Hematopoietic multipotent progenitor cell treated with erythropoietin and hydrocortisone succinate and interleukin-3 and kit ligand, for 6 days (in vitro differentiated cells): Measurements from ENCODE around the gene TNFAIP8L1.
"Not testable (repeated sequence)": the region's sequence is repeated elsewhere in the genome, so short reads cannot be mapped to it uniquely, and the experiment has no call there.

Experiments used
- DNase-seq: peaks from one replicate; pipeline ENCODE4 v3.0.0-alpha.2; 2015

Gene TNFAIP8L1

DNA sequence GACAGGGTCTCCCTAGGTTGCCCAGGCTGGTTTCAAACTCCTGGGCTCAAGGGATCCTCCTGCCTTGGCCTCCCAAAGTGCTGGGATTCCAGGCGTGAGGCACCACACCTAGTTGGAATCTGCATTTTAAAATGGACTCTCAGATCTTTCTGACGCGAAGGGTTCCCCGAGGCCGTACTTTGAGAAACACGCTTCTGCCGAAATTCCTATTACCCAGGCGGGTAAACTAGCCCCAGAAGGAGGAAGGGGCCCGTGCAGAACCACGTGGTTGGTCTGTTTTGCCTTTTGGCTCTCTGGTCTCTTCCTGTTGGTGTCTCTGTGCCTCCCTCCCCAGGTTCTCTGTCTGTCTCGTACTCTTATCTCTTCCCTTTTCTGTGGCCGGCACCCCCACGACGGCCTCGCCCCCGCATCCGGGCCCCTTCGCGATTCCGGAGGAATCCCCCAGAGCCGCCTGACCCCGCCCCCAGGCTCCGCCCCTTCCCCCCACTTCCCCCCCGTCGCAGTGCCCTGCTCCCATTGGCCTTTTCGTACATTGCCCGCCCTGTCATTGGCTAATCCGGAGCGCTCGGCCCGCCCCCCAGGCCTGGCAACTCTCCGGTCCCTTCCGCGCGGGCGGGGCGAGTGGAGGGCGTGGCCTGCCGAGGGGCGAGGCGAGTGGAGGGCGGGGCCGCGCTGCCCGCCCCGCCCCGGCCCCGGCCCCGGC, at the start of gene TNFAIP8L1:
TSS of gene TNFAIP8L1 (plus strand) at position 689 of the 703 bp plus-strand sequence. CDS start 12,354 bp downstream, outside the sequence.
- peak; percentile 98 for DNase-seq

GRCh38 chr19:4589579-4590410, 49.5 kb upstream of the TNFAIP8L1 start:
- peak; percentile 67 for DNase-seq

DNA sequence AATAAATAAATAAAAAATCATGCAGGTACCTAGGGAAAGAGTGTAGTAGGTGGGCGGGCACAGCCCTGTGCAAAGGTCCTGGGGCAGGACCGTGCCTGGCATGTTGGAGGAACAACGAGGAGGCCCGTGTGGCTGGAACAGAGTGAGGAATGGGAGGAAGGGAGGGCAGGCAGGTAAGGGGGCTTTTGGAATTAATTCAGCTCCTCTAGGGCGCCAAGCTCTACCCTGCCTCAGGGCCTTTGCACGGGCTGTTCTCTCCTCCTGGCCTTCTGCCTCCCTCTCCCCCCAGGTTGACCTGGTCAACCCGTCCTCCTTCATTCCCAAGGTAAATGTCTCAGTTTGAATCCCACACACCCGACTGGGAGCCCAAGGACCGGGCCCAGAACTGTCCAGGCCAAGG, 48.8 kb upstream of the TNFAIP8L1 start:
- DNase-seq: no peak

GRCh38 chr19:4591320-4591719, 48.0 kb upstream of the TNFAIP8L1 start:
- no peak for DNase-seq

DNA sequence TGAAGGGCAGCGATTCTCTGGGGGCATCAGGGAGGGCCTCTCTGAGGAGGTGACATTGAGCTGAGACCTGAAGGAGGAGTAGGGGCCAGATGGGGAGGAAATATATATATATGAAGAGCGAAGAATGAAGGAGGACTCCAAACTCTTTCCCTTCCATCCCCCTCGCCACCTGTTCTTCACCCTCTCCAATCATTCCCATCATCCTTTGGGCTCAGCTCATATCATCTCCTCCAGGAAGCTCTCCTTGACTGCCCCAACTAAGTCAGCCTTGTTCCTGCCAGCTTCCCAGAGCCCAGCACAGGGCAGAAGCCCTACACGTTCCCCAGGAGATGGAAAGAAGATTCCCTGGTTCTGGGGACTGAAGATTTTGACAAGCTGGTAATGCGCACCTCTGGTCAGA, 46.9 kb upstream of the TNFAIP8L1 start:
- no peak for DNase-seq

DNA sequence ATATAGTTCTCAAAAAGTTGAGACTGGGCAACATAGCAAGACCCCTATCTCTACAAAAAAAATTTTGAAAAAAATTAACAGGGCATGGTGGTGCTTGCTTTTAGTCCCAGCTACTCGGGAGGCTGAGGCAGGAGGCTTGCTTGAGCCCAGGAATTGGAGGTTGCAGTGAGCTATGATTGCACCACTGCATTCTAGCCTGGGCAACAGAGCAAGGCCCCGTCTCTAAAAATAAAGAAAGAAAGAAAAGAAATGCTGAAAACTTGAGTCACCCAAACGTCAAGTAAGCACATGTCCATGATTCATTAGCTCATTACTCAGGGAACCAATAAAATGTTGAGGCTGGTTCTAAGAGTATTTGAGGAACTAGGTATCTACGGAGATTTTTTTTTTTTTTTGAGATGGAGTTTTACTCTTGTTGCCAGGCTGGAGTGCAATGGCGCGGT, 45.9 kb upstream of the TNFAIP8L1 start:
- DNase-seq: peak; percentile 30

DNA sequence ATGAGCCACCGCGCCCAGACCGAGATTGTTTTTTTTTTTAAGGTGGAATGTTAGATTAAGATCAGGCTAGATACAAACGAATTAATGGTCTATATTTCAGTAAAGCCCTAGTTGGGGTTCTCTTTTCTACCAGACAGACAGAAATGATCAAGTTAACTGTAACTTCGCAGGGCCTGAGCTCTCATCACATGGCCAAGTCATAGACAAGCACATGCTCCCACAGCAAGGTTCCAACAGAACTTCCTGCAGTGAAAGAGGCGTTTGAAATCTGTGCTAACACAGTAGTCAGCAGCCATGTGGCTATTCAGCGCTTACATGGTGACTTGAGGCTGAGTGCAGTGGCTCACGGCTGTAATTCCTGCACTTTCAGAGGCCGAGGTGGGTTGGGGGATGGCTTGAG, 45.1 kb upstream of the TNFAIP8L1 start:
- no peak for DNase-seq

DNA sequence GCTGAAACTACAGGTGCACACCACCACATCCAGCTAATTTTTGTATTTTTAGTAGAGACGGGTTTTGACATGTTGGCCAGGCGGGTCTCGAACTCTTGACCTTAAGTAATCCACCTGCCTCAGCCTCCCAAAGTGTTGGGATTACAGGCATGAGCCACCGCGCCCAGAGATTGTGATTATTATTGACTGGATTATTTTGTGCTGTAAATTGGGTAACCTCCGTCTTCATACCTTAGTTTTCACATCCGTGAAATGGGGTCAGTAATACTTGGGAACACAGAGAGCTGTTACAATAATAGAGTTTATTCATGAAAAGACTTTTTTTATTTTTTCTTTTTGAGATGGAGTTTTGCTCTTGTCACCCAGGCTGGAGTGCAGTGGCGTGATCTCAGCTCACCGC, 44.2 kb upstream of the TNFAIP8L1 start:
- DNase-seq: not testable (repeated sequence)

DNA sequence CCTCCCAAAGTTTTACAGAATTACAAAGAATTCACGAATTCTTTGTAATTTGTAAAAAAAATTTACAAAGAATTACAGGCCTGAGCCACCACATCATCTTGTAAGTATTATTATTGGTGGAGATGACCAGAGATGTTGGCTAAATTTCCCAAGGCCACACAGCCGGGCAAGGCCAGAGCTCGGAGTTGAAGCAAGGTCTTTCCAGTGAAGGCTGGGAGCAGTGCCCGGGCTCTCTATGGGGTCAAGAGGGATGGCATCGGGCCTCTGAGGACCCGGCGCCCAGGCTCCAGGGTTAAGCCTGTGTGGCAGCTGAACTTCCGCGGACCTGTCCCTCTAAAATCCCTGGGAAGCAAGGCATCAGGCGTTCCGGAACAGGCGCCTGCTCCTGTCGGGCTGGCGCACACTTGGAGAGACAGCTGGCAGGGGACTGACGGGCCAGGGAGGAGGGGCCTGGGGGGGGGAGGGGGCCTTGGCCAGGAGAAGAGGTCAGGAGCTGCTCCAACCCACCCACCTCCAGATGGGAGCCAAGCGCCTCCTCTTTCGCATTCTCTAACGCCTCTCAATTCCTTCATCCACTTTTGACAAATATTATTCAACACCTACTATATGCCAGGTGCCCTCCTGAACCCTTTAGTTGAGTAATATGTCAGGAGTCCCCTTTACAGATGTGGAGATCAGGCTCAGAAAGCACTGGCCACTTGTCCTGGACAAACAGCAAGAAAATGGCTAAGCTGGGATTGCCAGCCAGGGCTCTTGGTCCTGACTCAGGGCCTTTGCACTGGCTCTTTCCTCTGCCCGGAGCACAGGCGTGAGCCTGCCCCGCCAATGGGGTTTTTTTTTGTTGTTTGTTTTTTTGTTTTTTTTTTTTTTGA, 43.0 kb upstream of the TNFAIP8L1 start:
- no peak for DNase-seq

DNA sequence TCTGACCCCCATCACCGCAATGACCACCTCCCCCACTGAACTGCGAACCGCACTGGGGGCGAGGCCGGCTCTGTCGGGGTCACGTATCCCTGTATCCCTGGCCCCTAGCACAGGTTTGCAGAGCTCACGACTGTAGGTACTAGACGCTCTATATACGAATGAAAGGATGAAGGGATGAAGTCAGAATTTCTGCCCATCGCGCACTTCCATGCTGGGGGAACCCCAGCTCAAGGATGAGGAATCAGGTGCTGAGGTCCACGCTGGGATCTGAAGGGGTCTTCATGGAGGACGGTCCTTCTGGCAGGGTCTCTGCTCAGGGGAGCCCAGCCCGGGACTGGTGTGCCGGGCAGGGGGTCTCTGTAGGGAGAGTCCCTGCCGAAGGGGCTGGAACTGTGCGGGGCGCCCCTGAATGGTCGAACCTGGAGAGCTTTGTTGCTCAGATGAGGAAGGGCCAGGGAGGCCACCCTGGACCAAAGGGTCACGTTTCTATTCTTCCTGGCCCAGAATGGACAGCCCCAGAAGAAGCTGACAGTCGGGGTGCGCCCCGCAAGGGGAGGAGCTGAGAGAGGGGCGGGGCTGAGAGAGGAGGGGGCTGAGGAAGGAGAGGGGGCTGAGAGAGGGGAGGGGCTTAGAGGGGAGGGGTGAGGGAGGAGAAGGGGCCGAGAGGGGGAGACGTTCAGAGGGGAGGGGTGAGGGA, 41.9 kb upstream of the TNFAIP8L1 start:
- DNase-seq: no peak

DNA sequence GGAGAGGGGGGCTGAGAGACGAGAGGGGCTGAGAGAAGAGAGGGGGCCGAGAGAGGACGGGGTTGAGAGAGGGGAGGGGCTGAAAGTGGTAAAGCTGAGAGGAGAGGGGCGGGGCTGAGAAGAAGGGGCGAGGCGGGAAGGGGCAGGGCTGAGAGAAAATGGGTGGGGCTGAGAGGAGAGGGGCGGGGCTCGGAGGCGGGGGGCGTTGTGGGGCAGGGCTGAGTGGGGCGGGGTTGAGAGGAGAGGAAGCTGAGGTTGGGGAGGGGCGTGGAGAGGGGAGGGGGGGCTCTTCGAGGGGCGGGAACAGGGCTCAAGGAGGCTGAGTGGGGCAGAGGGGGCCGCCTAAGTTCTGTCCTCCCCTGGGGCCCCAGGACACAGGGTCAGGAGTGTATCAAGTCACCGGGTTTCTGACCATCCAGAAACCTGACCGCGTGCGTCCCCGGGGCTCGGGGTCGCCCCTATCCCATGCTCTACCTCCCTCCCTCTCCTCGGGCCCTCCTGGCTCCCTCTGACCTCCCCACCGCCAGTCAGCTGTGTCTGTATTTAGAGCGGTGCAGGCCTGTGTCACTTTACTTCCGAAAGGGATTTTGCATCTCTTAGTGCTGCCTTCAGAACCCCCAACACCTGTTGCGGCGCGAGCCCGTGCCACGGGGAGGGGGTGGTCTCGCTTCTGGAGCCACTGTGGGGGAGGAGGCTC, 41.2 kb upstream of the TNFAIP8L1 start:
- peak; percentile 88 for DNase-seq

GRCh38 chr19:4598712-4599111, 40.6 kb upstream of the TNFAIP8L1 start:
- no peak for DNase-seq

DNA sequence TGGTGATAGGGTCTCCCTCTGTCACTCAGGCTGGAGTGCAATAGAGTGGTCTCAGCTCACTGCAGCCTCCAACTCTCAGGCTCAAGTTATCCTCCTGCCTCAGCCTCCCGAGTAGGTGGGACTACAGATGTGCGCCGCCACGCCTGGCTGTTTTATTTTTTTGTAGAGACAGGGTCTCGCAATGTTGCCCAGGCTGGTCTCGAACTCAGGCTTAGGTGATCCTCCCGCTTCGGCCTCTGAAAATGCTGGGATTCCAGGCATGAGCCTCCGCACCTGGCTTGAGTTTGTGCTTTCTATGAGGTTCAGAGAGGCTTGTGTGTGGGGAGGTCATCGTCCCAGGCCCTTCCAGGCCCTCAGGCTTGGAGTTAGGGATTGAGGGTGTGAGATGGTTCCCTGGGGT, 39.2 kb upstream of the TNFAIP8L1 start:
- DNase-seq: no peak

DNA sequence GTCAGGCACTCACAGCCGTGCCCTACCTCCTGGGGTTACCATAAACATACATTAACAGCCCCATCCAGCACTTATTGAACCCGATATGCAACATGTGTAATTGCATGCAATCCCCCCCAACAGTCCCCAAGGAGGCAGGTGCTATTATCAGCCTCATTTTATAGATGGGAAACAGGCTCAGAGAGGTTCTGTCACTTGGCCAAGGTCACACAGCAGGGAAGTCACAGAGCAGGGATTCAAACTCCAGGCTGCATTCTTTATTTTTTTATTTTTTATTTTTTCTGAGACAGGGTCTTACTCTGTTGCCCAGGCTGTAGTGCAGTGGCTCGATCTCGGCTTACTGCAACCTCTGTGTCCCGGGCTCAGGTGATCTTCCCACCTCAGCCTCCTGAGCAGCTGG, 38.4 kb upstream of the TNFAIP8L1 start:
- no peak for DNase-seq

GRCh38 chr19:4602173-4602788, 37.0 kb upstream of the TNFAIP8L1 start:
- no peak for DNase-seq

DNA sequence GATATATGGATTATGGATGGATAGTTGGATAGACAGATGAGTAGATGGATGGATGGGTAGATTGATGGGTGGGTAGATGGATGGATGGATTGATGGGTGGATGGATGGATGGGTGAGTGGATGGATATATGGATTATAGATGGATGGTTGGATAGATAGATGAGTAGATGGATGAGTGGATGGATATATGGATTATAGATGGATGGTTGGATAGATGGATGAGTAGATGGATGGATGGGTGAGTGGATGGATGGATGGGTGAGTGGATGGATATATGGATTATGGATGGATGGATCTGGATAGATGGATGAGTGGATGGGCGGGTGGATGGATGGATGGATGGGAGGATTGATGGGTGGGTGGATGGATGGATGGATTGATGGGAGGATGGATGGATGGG, 36.4 kb upstream of the TNFAIP8L1 start:
- DNase-seq: no peak

DNA sequence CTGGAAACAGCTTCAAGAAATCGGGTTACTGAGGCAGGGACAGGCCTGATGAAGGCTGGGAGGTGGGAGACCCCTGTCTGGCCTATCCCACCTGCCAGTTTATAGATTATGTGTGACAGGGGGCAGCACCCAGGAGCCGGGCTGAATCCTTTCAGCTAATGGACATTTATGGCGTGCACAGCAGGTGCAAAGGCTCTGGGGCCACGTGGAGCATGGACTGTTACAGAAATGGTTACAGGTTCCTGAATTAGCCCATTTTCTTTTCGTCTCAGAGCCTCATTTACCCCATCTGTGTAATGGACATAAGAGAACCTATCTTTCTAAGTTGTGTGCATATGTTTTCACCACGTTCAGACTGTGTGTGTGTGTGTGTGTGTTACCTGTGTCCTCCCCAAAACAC, 34.4 kb upstream of the TNFAIP8L1 start:
- DNase-seq: no peak

GRCh38 chr19:4606181-4606580, 33.1 kb upstream of the TNFAIP8L1 start:
- no peak for DNase-seq

GRCh38 chr19:4606921-4607678, 32.2 kb upstream of the TNFAIP8L1 start:
- DNase-seq: no peak

DNA sequence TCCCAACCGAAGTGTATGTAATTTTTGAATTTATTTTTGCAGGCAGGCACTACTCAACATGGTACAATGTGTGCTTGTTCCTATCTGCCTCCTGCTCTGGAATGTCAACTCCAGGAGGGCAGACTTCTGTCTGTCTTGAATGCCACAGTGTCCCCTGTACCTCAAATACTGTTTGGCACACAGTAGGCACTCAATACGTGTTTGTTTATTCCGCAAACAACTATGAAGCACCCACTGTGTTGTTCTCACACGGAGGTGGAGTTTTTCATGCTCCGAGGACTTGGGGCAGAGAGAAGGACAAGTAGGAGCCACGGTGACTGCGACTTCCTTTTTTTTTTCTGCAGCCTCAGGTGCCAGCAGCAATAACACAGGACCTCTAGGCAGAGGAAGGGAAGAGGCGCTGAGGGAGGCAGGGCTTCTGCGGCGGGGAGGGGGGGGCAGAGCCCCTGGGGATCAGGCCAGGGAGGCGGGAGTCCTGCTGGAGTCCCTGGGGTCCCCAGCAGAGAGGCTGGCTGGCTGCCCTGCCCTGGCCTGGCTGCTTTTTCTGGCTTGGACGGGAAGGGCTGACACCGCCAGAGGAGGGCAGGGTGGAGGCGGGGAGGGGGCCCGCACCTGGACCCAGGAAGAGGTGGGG, 29.3 kb upstream of the TNFAIP8L1 start:
- DNase-seq: peak; percentile 51
